OCI-LY7 (cell line): ENCODE data around the gene RAB17.

Source experiments
- CTCF ChIP-seq: fragments of 200-600 bp; sonication (generic); conservative IDR thresholded peaks from 2 replicates; pipeline ENCODE4 v1.5.1; 2014; ENCODE audit warnings: mild to moderate bottlenecking, antibody characterized with exemption, low read length, moderate library complexity, mixed read lengths
- EZH2phosphoT487 ChIP-seq: fragments of 200-600 bp; sonication (generic); IDR thresholded peaks from 2 replicates; pipeline ENCODE4 v1.6.1; 2018; ENCODE audit warnings: low read depth, borderline replicate concordance, mild to moderate bottlenecking, mixed run types, antibody characterized with exemption, low read length, moderate library complexity, mixed read lengths

- TF ChIP-seq CTCF (no peak), EZH2phosphoT487 (no peak)
Measured at GRCh38 chr2:237604391-237604790, 13.9 kb upstream of the RAB17 start.
